Measurements from ENCODE around the gene BTBD2. TPM values are rescaled to one million over a fixed set of nuclear protein-coding genes. Genes with fewer than 3 reads are reported as not detected.

BTBD2 gene
- total and polyA plus RNA-seq, 2 of the 13 experiments (the other 11 are each of a cell fraction or from before 2014, with no cell fraction given), result 28.1 to 45.3 TPM

GRCh38 chr19:2047449-2048103, 32.1 kb upstream of the BTBD2 start (continued):
- TF ChIP-seq ZXDC (CRISPR knock-in tag; IDR thresholded peaks at IDR 0.05) (no peak), HIC2 (CRISPR knock-in tag; IDR thresholded peaks at IDR 0.05; ENCODE audit: low read depth) (peak; percentile 68; the same call in 1 of the 2 replicates), GABPB1 (CRISPR knock-in tag; IDR thresholded peaks at IDR 0.05) (peak; percentile 38; the same call in 1 of the 2 replicates), ZNF136 (CRISPR knock-in tag; IDR thresholded peaks at IDR 0.05; ENCODE audit: low read depth) (no peak), JUND (CRISPR knock-in tag; IDR thresholded peaks at IDR 0.05) (peak; percentile 55; the same call in 1 of the 2 replicates), AKAP8 (CRISPR knock-in tag; IDR thresholded peaks at IDR 0.05) (peak; percentile 37; the same call in 1 of the 2 replicates), SP5 (CRISPR knock-in tag; IDR thresholded peaks at IDR 0.05; ENCODE audit: borderline replicate concordance, low read depth) (0 out of 2 replicates have a peak, but pooled peaks have one; percentile 19), EZH2 (conservative IDR thresholded peaks at IDR 0.05; ENCODE audit: low read depth, low read length) (no peak), ARNT (IDR thresholded peaks at IDR 0.05) (no peak), ZNF570 (CRISPR knock-in tag; IDR thresholded peaks at IDR 0.05; ENCODE audit: borderline replicate concordance) (no peak), CEBPZ (IDR thresholded peaks at IDR 0.05; ENCODE audit: low read length) (no peak)
- TF ChIP-seq, protein P1, sequence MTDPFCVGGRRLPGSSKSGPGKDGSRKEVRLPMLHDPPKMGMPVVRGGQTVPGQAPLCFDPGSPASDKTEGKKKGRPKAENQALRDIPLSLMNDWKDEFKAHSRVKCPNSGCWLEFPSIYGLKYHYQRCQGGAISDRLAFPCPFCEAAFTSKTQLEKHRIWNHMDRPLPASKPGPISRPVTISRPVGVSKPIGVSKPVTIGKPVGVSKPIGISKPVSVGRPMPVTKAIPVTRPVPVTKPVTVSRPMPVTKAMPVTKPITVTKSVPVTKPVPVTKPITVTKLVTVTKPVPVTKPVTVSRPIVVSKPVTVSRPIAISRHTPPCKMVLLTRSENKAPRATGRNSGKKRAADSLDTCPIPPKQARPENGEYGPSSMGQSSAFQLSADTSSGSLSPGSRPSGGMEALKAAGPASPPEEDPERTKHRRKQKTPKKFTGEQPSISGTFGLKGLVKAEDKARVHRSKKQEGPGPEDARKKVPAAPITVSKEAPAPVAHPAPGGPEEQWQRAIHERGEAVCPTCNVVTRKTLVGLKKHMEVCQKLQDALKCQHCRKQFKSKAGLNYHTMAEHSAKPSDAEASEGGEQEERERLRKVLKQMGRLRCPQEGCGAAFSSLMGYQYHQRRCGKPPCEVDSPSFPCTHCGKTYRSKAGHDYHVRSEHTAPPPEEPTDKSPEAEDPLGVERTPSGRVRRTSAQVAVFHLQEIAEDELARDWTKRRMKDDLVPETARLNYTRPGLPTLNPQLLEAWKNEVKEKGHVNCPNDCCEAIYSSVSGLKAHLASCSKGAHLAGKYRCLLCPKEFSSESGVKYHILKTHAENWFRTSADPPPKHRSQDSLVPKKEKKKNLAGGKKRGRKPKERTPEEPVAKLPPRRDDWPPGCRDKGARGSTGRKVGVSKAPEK (CRISPR knock-in tag; IDR thresholded peaks at IDR 0.05; ENCODE audit: borderline replicate concordance), result no peak
- TF ChIP-seq, protein P2, sequence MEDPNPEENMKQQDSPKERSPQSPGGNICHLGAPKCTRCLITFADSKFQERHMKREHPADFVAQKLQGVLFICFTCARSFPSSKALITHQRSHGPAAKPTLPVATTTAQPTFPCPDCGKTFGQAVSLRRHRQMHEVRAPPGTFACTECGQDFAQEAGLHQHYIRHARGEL (CRISPR knock-in tag; IDR thresholded peaks at IDR 0.05), result no peak

All from HepG2 (cell line).